ENCODE results near the gene AEBP2.

The AEBP2 gene

DNA sequence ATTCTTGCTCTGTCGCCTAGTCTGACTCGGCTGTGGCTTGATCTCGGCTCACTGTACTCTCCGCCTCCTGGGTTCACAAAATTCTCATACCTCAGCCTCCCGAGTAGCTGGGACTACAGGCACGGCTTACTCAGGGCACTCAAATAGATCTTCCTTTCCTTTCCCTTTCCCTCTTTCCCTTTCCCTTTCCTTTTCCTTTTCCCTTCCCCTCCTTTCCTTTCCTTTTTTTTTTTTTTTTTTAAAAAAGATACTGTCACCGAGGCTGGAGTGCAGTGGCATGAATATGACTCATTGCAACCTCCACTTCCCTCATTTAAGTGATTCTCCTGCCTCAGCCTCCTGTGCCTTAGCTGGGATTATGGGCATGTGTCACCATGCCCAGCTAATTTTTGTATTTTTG lies 86.0 kb downstream of the AEBP2 start:
- H3K27ac ChIP-seq (ENCODE audit: low read length): no peak overlapping the region
- no peaks in the 10 kb centered on the region for H4K20me1 ChIP-seq (ENCODE audit: insufficient read depth, low read length)
- no peak overlapping the region for H3K9ac ChIP-seq (ENCODE audit: low read length)
- H3K79me2 ChIP-seq (ENCODE audit: low read length): no peaks in the 10 kb centered on the region
- H2AFZ ChIP-seq (ENCODE audit: low read depth, low read length): no peak overlapping the region
- no peak overlapping the region for H3K4me2 ChIP-seq (ENCODE audit: low read length)
- no peaks in the 10 kb centered on the region for H3K36me3 ChIP-seq (replicated peaks; ENCODE audit: low read depth, low read length)
- H3K9me3 ChIP-seq (ENCODE audit: insufficient read depth, low read length): no peaks in the 10 kb centered on the region
- H3K4me3 ChIP-seq (ENCODE audit: low read length): no peak overlapping the region
- TF ChIP-seq EZH2phosphoT487 (IDR thresholded peaks at IDR 0.05; ENCODE audit: low read depth): no peak
- TF ChIP-seq, protein P1, sequence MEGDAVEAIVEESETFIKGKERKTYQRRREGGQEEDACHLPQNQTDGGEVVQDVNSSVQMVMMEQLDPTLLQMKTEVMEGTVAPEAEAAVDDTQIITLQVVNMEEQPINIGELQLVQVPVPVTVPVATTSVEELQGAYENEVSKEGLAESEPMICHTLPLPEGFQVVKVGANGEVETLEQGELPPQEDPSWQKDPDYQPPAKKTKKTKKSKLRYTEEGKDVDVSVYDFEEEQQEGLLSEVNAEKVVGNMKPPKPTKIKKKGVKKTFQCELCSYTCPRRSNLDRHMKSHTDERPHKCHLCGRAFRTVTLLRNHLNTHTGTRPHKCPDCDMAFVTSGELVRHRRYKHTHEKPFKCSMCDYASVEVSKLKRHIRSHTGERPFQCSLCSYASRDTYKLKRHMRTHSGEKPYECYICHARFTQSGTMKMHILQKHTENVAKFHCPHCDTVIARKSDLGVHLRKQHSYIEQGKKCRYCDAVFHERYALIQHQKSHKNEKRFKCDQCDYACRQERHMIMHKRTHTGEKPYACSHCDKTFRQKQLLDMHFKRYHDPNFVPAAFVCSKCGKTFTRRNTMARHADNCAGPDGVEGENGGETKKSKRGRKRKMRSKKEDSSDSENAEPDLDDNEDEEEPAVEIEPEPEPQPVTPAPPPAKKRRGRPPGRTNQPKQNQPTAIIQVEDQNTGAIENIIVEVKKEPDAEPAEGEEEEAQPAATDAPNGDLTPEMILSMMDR (IDR thresholded peaks at IDR 0.05; ENCODE audit: low read depth, low read length): no peak
- no peaks in the 10 kb centered on the region for H3K27me3 ChIP-seq (ENCODE audit: low read depth, low read length)
- no peaks in the 10 kb centered on the region for H3K4me1 ChIP-seq (ENCODE audit: low read length)

DNA sequence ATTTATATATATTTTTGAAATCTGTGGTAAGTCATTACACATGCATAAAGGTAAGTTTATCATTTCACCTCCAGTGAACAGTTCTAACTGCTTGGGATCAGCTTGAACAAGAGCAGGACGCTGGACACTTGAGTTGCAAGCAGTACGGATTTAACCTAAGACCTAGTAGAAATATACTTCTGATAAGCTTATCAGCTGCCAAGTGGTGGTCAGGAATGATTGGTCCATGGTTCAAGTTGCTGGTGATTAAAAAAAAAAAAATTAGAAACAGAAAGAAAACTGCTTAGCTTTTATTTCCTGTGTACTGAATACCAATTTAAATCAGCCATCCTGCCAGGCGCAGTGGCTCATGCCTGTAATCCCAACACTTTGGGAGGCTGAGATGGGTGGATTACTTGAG lies 88.6 kb downstream of the AEBP2 start:
- Histone ChIP-seq H3K27me3 (ENCODE audit: low read depth, low read length) (no peaks in the 10 kb centered on the region), H2AFZ (ENCODE audit: low read depth, low read length) (no peak overlapping the region), H3K9ac (ENCODE audit: low read length) (no peak overlapping the region), H3K4me3 (ENCODE audit: low read length) (no peak overlapping the region), H3K9me3 (ENCODE audit: insufficient read depth, low read length) (no peaks in the 10 kb centered on the region), H3K79me2 (ENCODE audit: low read length) (no peaks in the 10 kb centered on the region), H3K4me1 (ENCODE audit: low read length) (no peaks in the 10 kb centered on the region), H3K4me2 (ENCODE audit: low read length) (no peak overlapping the region), H3K27ac (ENCODE audit: low read length) (no peak overlapping the region), H4K20me1 (ENCODE audit: insufficient read depth, low read length) (no peaks in the 10 kb centered on the region), H3K36me3 (replicated peaks; ENCODE audit: low read depth, low read length) (no peaks in the 10 kb centered on the region)
- TF ChIP-seq EZH2phosphoT487 (IDR thresholded peaks at IDR 0.05; ENCODE audit: low read depth): no peak
- TF ChIP-seq, protein P1 (IDR thresholded peaks at IDR 0.05; ENCODE audit: low read depth, low read length): no peak

DNA sequence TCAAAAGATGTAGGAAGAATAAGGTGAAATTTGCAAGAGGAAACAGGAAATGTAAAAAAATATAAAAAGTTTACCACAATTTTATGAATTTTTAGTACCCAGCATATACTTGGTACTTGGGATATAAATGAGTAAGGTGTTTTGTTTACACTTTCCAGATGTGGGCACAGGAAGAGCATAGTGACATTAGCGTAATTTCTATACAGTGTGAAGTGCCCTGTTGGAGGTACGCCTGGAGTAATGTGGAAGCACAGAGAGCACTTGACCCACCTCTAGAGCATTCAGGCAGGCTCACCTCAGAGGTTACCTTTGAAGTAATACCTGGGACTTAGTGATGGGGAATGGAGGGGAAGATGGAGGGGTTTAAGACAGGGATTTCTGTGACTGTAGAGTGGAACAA lies 89.5 kb downstream of the AEBP2 start:
- Histone ChIP-seq H3K79me2 (ENCODE audit: low read length) (no peaks in the 10 kb centered on the region), H2AFZ (ENCODE audit: low read depth, low read length) (no peak overlapping the region), H3K4me2 (ENCODE audit: low read length) (no peak overlapping the region), H3K36me3 (replicated peaks; ENCODE audit: low read depth, low read length) (no peaks in the 10 kb centered on the region), H3K27ac (ENCODE audit: low read length) (no peak overlapping the region), H3K4me1 (ENCODE audit: low read length) (no peaks in the 10 kb centered on the region), H3K4me3 (ENCODE audit: low read length) (no peak overlapping the region), H4K20me1 (ENCODE audit: insufficient read depth, low read length) (no peaks in the 10 kb centered on the region), H3K9me3 (ENCODE audit: insufficient read depth, low read length) (no peaks in the 10 kb centered on the region), H3K9ac (ENCODE audit: low read length) (no peak overlapping the region), H3K27me3 (ENCODE audit: low read depth, low read length) (no peaks in the 10 kb centered on the region)
- TF ChIP-seq EZH2phosphoT487 (IDR thresholded peaks at IDR 0.05; ENCODE audit: low read depth): no peak
- TF ChIP-seq, protein P1 (IDR thresholded peaks at IDR 0.05; ENCODE audit: low read depth, low read length): no peak

DNA sequence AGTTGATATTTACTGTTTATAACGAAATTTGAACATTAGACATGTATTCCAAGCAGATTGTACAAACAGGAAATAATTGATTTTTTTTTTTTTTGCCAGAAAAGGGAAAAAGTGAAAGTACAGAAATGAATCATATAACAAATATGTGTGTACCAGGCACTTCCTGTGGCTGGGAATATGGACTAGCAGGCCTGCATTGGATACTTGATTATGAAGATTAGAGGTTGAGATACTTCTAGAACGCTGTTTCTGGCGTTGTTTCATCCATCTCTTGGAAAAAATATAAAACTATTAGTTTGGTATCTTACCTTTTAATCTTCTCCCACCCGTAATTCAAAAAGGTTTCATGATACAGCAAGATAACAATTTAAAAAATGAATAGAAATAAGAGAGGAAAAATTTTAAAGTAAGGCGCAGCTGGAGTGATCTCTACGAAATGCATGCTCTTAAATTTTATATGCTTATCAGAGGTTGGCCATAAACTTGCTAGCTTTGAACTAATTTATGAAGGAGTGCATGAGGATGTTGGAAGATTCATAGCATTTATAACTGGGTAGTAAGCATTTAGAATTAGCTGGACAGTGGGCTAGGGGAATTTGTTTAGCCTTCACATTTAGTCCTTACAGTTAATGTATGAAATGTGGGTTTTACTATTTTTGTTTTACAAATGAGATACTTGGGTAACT lies 90.8 kb downstream of the AEBP2 start:
- H3K4me3 ChIP-seq (ENCODE audit: low read length): no peak overlapping the region
- H3K27ac ChIP-seq (ENCODE audit: low read length): no peak overlapping the region

More for the DNA sequence above, 90.8 kb downstream of the AEBP2 start:
- no peaks in the 10 kb centered on the region for H3K27me3 ChIP-seq (ENCODE audit: low read depth, low read length)
- no peaks in the 10 kb centered on the region for H3K9me3 ChIP-seq (ENCODE audit: insufficient read depth, low read length)
- peaks cover 2% of the 10 kb centered on the region for H3K36me3 ChIP-seq (replicated peaks; ENCODE audit: low read depth, low read length)
- H3K79me2 ChIP-seq (ENCODE audit: low read length): no peaks in the 10 kb centered on the region
- no peaks in the 10 kb centered on the region for H3K4me1 ChIP-seq (ENCODE audit: low read length)
- no peak overlapping the region for H3K4me2 ChIP-seq (ENCODE audit: low read length)
- H4K20me1 ChIP-seq (ENCODE audit: insufficient read depth, low read length): no peaks in the 10 kb centered on the region
- TF ChIP-seq EZH2phosphoT487 (IDR thresholded peaks at IDR 0.05; ENCODE audit: low read depth): no peak
- TF ChIP-seq, protein P1 (IDR thresholded peaks at IDR 0.05; ENCODE audit: low read depth, low read length): no peak
- no peak overlapping the region for H2AFZ ChIP-seq (ENCODE audit: low read depth, low read length)
- H3K9ac ChIP-seq (ENCODE audit: low read length): no peak overlapping the region

All from OCI-LY3 (cell line).